Gastroesophageal sphincter (tissue), 3 donors: ENCODE measurements around the gene TMEM117.

ENCODE experiments used
- CTCF ChIP-seq, 4 experiments: fragments of 200-600 bp in 2 of 4; fragments of 450-650 bp in 2 of 4; sonication (generic) in 1 of 4; IDR thresholded peaks; one replicate each; pipeline ENCODE4 v1.5.1; 2017 to 2019; ENCODE audit warnings: antibody characterized with exemption in 4 of 4, mild to moderate bottlenecking in 2 of 4, moderate library complexity in 2 of 4
- POLR2A ChIP-seq, 2 donors: fragments of 450-650 bp; IDR thresholded peaks; one replicate each; pipeline ENCODE4 v1.6.1; 2017; ENCODE audit warnings: antibody characterized with exemption in 2 of 2, mild to moderate bottlenecking in 2 of 2, moderate library complexity in 1 of 2

GRCh38 chr12:43852744-43853143 is 16.9 kb downstream of the TMEM117 start:
- TF ChIP-seq POLR2A (IDR thresholded peaks at IDR 0.05) (no peak), CTCF (IDR thresholded peaks at IDR 0.05) (no peak)
